T-cell (primary cell): ENCODE results near the gene CD70. TPM values are rescaled to one million over a fixed set of nuclear protein-coding genes. Genes with fewer than 3 reads are reported as not detected.
"Not testable (repeated sequence)": the region's sequence is repeated elsewhere in the genome, so short reads cannot be mapped to it uniquely, and the experiment has no call there.

Experiments used
- ATAC-seq, 4 experiments: fragments of 200-7000 bp in 3 of 4; fragments of 150-1000 bp in 1 of 4; cut with Tn5 transposase; replicated peaks in 1 of 4; 1 replicate in 3 of 4; 2 replicates in 1 of 4; pipeline ENCODE4 v1.10.0; 2021; ENCODE audit warnings: moderate library complexity in 3 of 4, mild to moderate bottlenecking in 2 of 4, moderate number of reproducible peaks in 1 of 4
- CTCF ChIA-PET, 2 donors: fragments of 300-600 bp; sonication (Branson Sonifier 250); formaldehyde crosslinking; loops; one replicate each; lab custom pipeline; 2022; ENCODE audit warnings: antibody characterized with exemption in 2 of 2; lab: Charles Lee
- POLR2A ChIA-PET, 2 donors: fragments of 300-600 bp; sonication (Branson Sonifier 250); formaldehyde crosslinking; loops; one replicate each; lab custom pipeline; 2022; ENCODE audit warnings: antibody characterized with exemption in 2 of 2; lab: Charles Lee
- DNase-seq, 35 experiments: peaks; one replicate each; pipeline versions ENCODE4 v3.0.0 to v3.0.0-alpha.2; 2013 to 2023
- H3K27ac ChIP-seq: one replicate; pipeline ENCODE4 v1.5.1; 2013; ENCODE audit warnings: low read length
- H3K27me3 ChIP-seq, 2 experiments: replicated peaks in 1 of 2; 1 replicate in 1 of 2; 2 replicates in 1 of 2; pipeline versions ENCODE4 v1.6.1 to v1.7.0; 2013; ENCODE audit warnings: low read length in 1 of 2, mixed read lengths in 1 of 2; ENCODE audit not compliant: control insufficient read depth in 2 of 2, insufficient read depth in 2 of 2; ENCODE audit errors: extremely low read depth in 1 of 2
- H3K36me3 ChIP-seq, 2 donors: 1 replicate in 1 of 2; 2 replicates in 1 of 2; pipeline versions ENCODE4 v1.6.1 to v1.7.0; 2013; ENCODE audit warnings: low read length in 1 of 2; ENCODE audit not compliant: control insufficient read depth in 2 of 2, insufficient read depth in 1 of 2; ENCODE audit errors: extremely low read depth in 1 of 2
- H3K4me1 ChIP-seq, 2 experiments: 1 replicate in 1 of 2; 2 replicates in 1 of 2; pipeline versions ENCODE4 v1.6.1 to v1.7.0; 2013; ENCODE audit warnings: low read length in 2 of 2, mixed read lengths in 1 of 2; ENCODE audit not compliant: insufficient read depth in 2 of 2, control insufficient read depth in 1 of 2; ENCODE audit errors: extremely low read depth in 1 of 2
- H3K4me3 ChIP-seq, 2 donors: 1 replicate in 1 of 2; 2 replicates in 1 of 2; pipeline versions ENCODE4 v1.5.1 to v1.7.0; 2013; ENCODE audit warnings: mild to moderate bottlenecking in 2 of 2, low read length in 1 of 2, moderate library complexity in 1 of 2; ENCODE audit not compliant: control insufficient read depth in 1 of 2; ENCODE audit errors: extremely low read depth in 1 of 2
- H3K9me3 ChIP-seq: 2 replicates; pipeline ENCODE4 v1.7.0; 2013
- H3K27ac Mint-ChIP-seq, 2 donors: one replicate each; pipeline ENCODE4 v1.8.0; 2020 to 2021; ENCODE audit warnings: mild to moderate bottlenecking in 2 of 2, mixed read lengths in 2 of 2
- H3K27me3 Mint-ChIP-seq, 2 donors: one replicate each; pipeline ENCODE4 v1.8.0; 2021 to 2022; ENCODE audit warnings: mixed read lengths in 2 of 2
- H3K36me3 Mint-ChIP-seq: one replicate; pipeline ENCODE4 v1.8.0; 2021; ENCODE audit warnings: mixed read lengths
- H3K4me1 Mint-ChIP-seq, 3 donors: one replicate each; pipeline ENCODE4 v1.8.0; 2020 to 2022; ENCODE audit warnings: mixed read lengths in 3 of 3, mild to moderate bottlenecking in 1 of 3
- H3K4me3 Mint-ChIP-seq, 3 donors: one replicate each; pipeline ENCODE4 v1.8.0; 2020 to 2022; ENCODE audit warnings: mild to moderate bottlenecking in 3 of 3, mixed read lengths in 3 of 3, moderate library complexity in 3 of 3
- H3K9me3 Mint-ChIP-seq, 3 donors: one replicate each; pipeline ENCODE4 v1.8.0; 2020 to 2022; ENCODE audit warnings: mixed read lengths in 3 of 3
- WGBS: methylation state at CpG from one replicate; pipeline ENCODE4 v1.1.5; 2013; ENCODE audit warnings: missing lambda C conversion rate; ENCODE audit not compliant: insufficient coverage; 5-methylcytosine and 5-hydroxymethylcytosine counted together
- total RNA-seq, 35 experiments: library from RNA in 6 of 35; stranded (reverse) in 6 of 35; fragments of 120-200 nt in 1 of 35; gene quantifications; one replicate each; pipeline versions ENCODE4 v1.2.1 to v1.2.4 and lab custom pipeline; 2013 to 2026

The CD70 gene
- total RNA-seq, 5 donors from 2014 or later (not counting 1 experiment from before 2014, with no cell fraction given) = 1.9 to 4.3 (median 2.0) TPM

DNA sequence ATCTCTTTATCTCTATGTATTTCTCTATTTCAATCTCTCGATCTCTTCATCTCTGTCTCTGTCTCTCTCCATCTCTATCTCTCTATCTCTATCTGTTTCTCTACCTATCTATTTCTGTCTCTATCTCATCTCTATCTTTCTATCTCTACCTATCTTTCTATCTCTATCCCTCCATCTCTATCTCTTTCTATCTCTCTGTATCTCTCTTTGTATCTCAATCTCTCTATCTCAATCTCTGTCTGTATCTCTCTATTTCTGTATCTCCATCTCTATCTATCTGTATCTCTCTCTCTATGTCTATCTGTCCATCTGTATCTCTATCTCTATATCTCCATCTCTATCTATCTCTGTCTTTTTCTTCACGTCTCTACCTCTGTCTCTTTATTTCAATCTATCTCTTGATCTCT, 34.9 kb downstream of the CD70 start:
- H3K27ac Mint-ChIP-seq = no peak overlapping the region
- H3K9me3 Mint-ChIP-seq = no peaks in the 10 kb centered on the region
- no peak overlapping the region for H3K27ac ChIP-seq
- no peaks in the 10 kb centered on the region for H3K36me3 ChIP-seq
- WGBS = 90% methylated on average over 2 of the region's 2 CpGs
- ATAC-seq (no peak), DNase-seq (no peak)
- no peaks in the 10 kb centered on the region for H3K27me3 Mint-ChIP-seq
- H3K4me1 Mint-ChIP-seq = peaks cover 5 to 9% (median 6%) of the 10 kb centered on the region in 3 donors
- H3K4me1 ChIP-seq = peaks cover 5 to 15% of the 10 kb centered on the region in 2 experiments
- H3K9me3 ChIP-seq = no peaks in the 10 kb centered on the region
- H3K4me3 ChIP-seq = no peak overlapping the region
- no peak overlapping the region for H3K4me3 Mint-ChIP-seq
- no peaks in the 10 kb centered on the region for H3K36me3 Mint-ChIP-seq
- CTCF ChIA-PET = no interaction called here
- peaks cover 0 to 2% of the 10 kb centered on the region in 2 experiments for H3K27me3 ChIP-seq
- POLR2A ChIA-PET = no interaction called here

GRCh38 chr19:6551607-6552450, 39.1 kb downstream of the CD70 start:
- Mint-ChIP-seq H3K27me3 (no peaks in the 10 kb centered on the region), H3K36me3 (no peaks in the 10 kb centered on the region), H3K4me1 (peaks cover 5 to 16% (median 6%) of the 10 kb centered on the region in 3 donors), H3K4me3 (peak overlapping the region in 1 of 3 donors; percentile 65), H3K27ac (no peak overlapping the region), H3K9me3 (peaks cover 0 to 3% (median 0%) of the 10 kb centered on the region in 3 donors)
- H3K4me1 ChIP-seq = peaks cover 5 to 15% of the 10 kb centered on the region in 2 experiments
- 30% methylated on average over 23 of the region's 28 CpGs for WGBS
- H3K9me3 ChIP-seq = no peaks in the 10 kb centered on the region
- H3K27me3 ChIP-seq = peaks cover 0 to 2% of the 10 kb centered on the region in 2 experiments
- ChIA-PET POLR2A (interaction anchor here in 1 of 2 donors (0.5 kb wide), 1 partner anchor 45 kb away, joined by 3 read pairs; no protein-coding TSS in a partner anchor), CTCF (interaction anchor here in 1 of 2 donors (0.7 kb wide), 1 partner anchor 12 kb away, joined by 3 read pairs; no protein-coding TSS in a partner anchor)
- H3K27ac ChIP-seq = no peak overlapping the region
- peak in 34 of 35 experiments; percentile 31 to 80 (median 64) for DNase-seq
- ATAC-seq = peak; percentile 97 to 99 (median 98)
- H3K4me3 ChIP-seq = peak overlapping the region; percentile 8 to 44
- H3K36me3 ChIP-seq = no peaks in the 10 kb centered on the region

DNA sequence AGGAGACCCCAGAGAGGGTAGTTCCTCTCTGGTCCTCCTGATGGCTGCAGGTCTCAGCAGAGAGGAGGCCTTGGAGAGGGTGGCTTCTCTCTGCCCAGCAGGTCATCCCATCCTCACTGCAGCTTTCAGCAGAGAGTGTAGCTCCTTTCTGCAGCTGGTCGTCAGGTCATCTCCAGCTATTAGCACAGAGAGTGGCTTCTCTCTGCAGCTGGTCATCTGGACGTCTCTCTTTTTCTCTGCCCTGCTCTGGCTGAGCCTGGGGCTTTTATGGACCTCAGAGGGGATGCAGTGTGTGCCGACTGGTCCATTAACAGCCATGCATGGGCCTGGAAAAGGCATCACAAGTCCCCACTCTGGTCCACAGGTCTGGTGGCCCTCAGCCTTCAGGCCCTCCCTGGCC, 39.9 kb downstream of the CD70 start:
- H3K27ac Mint-ChIP-seq = no peak overlapping the region
- Histone ChIP-seq H3K27ac (no peak overlapping the region), H3K27me3 (peaks cover 0 to 2% of the 10 kb centered on the region in 2 experiments), H3K36me3 (no peaks in the 10 kb centered on the region), H3K4me3 (no peak overlapping the region), H3K4me1 (peaks cover 5 to 15% of the 10 kb centered on the region in 2 experiments), H3K9me3 (no peaks in the 10 kb centered on the region)
- H3K27me3 Mint-ChIP-seq = no peaks in the 10 kb centered on the region
- ChIA-PET CTCF (no interaction called here), POLR2A (no interaction called here)
- peaks cover 5 to 16% (median 6%) of the 10 kb centered on the region in 3 donors for H3K4me1 Mint-ChIP-seq
- 98% methylated on average over 3 of the region's 3 CpGs for WGBS
- H3K9me3 Mint-ChIP-seq = peaks cover 0 to 3% (median 0%) of the 10 kb centered on the region in 3 donors
- peak overlapping the region in 1 of 3 donors; percentile 16 for H3K4me3 Mint-ChIP-seq
- DNase-seq = no peak
- H3K36me3 Mint-ChIP-seq = no peaks in the 10 kb centered on the region
- no peak for ATAC-seq

- H3K4me3 ChIP-seq, ATAC-seq, POLR2A ChIA-PET, H3K27ac ChIP-seq, H3K9me3 ChIP-seq, H3K36me3 Mint-ChIP-seq, H3K27me3 Mint-ChIP-seq, H3K27ac Mint-ChIP-seq, H3K27me3 ChIP-seq, CTCF ChIA-PET, H3K36me3 ChIP-seq, H3K9me3 Mint-ChIP-seq, DNase-seq: not testable (repeated sequence)
- H3K4me1 ChIP-seq = peaks cover 5 to 15% of the 10 kb centered on the region in 2 experiments
- H3K4me3 Mint-ChIP-seq = peak overlapping the region in 1 of 3 donors; percentile 16
- WGBS = 100% methylated on average over 2 of the region's 6 CpGs
- peaks cover 5 to 16% (median 6%) of the 10 kb centered on the region in 3 donors for H3K4me1 Mint-ChIP-seq
These were observed 40.3 kb downstream of the CD70 start for GRCh38 chr19:6550679-6551078.

- H3K36me3 Mint-ChIP-seq = no peaks in the 10 kb centered on the region
- peaks cover 0 to 3% (median 0%) of the 10 kb centered on the region in 3 donors for H3K9me3 Mint-ChIP-seq
- CTCF ChIA-PET = no interaction called here
- POLR2A ChIA-PET = interaction anchor here in 1 of 2 donors (0.7 kb wide), 1 partner anchor 528 kb away, joined by 3 read pairs; no protein-coding TSS in a partner anchor
- peaks cover 0 to 7% (median 0%) of the 10 kb centered on the region in 3 donors for H3K4me1 Mint-ChIP-seq
- H3K4me1 ChIP-seq = peaks cover 0 to 6% of the 10 kb centered on the region in 2 experiments
- H3K4me3 Mint-ChIP-seq = no peak overlapping the region
- peaks cover 0 to 1% of the 10 kb centered on the region in 2 donors for H3K27me3 Mint-ChIP-seq
- no peaks in the 10 kb centered on the region for H3K36me3 ChIP-seq
- H3K4me3 ChIP-seq = no peak overlapping the region
- peak in 1 of 4 experiments; percentile 53 for ATAC-seq
- no peak overlapping the region for H3K27ac ChIP-seq
- WGBS = 52% methylated on average over 10 of the region's 11 CpGs
- DNase-seq = peak in 2 of 35 experiments; percentile 5 to 48
- no peaks in the 10 kb centered on the region for H3K9me3 ChIP-seq
- H3K27ac Mint-ChIP-seq = no peak overlapping the region
- peaks cover 0 to 15% of the 10 kb centered on the region in 2 experiments for H3K27me3 ChIP-seq
These were observed 47.0 kb downstream of the CD70 start for GRCh38 chr19:6543866-6544347.

- H3K4me3 Mint-ChIP-seq = no peak overlapping the region
- no peaks in the 10 kb centered on the region for H3K9me3 ChIP-seq
- ChIA-PET POLR2A (no interaction called here), CTCF (interaction anchor here in 1 of 2 donors (0.6 kb wide), 1 partner anchor 263 kb away, joined by 3 read pairs; no protein-coding TSS in a partner anchor)
- WGBS = 100% methylated on average over 5 of the region's 13 CpGs
- no peaks in the 10 kb centered on the region for H3K36me3 Mint-ChIP-seq
- DNase-seq (no peak), ATAC-seq (no peak)
- no peaks in the 10 kb centered on the region for H3K36me3 ChIP-seq
- no peak overlapping the region for H3K27ac ChIP-seq
- peaks cover 5 to 32% of the 10 kb centered on the region in 2 experiments for H3K4me1 ChIP-seq
- H3K27me3 ChIP-seq = peaks cover 0 to 17% of the 10 kb centered on the region in 2 experiments
- peaks cover 0 to 2% of the 10 kb centered on the region in 2 donors for H3K27me3 Mint-ChIP-seq
- no peak overlapping the region for H3K4me3 ChIP-seq
- no peaks in the 10 kb centered on the region for H3K9me3 Mint-ChIP-seq
- H3K27ac Mint-ChIP-seq = no peak overlapping the region
- peaks cover 12 to 22% (median 14%) of the 10 kb centered on the region in 3 donors for H3K4me1 Mint-ChIP-seq
These were observed 49.8 kb downstream of the CD70 start for GRCh38 chr19:6540918-6541689.
